PC-3 (cell line): Measurements from ENCODE around the gene CSNK1D. TPM values are rescaled to one million over a fixed set of nuclear protein-coding genes. Genes with fewer than 3 reads are reported as not detected.
"Not testable (repeated sequence)": the region's sequence is repeated elsewhere in the genome, so short reads cannot be mapped to it uniquely, and the experiment has no call there.

Experiments
- ATAC-seq: fragments of 200-7000 bp; cut with Tn5 transposase; 2 replicates; pipeline ENCODE4 v1.9.1; 2020; ENCODE audit warnings: mild to moderate bottlenecking, moderate library complexity
- BruUV-seq: library from RNA; stranded (reverse); fragments of 400-500 nt; replicated peaks from 2 replicates; lab custom pipeline; 2021; lab: Mats Ljungman, UMichigan
- CTCF ChIA-PET: fragments of 300-600 bp; sonication (Branson Sonifier 250); formaldehyde crosslinking; loops from one replicate; lab custom pipeline; 2022; ENCODE audit warnings: antibody characterized with exemption; lab: Charles Lee
- POLR2A ChIA-PET: fragments of 300-600 bp; sonication (Branson Sonifier 250); formaldehyde crosslinking; loops from one replicate; lab custom pipeline; 2022; ENCODE audit warnings: antibody characterized with exemption; ENCODE audit not compliant: unreplicated experiment; lab: Charles Lee
- DNase-seq: peaks from one replicate; pipeline ENCODE4 v3.0.0-alpha.2; 2015
- H2AFZ ChIP-seq: fragments of 300-600 bp; sonication (generic); 2 replicates; pipeline ENCODE4 v1.6.0; 2016; ENCODE audit warnings: antibody characterized with exemption, low read length
- H3F3A ChIP-seq: fragments of 300-600 bp; sonication (generic); one replicate; pipeline ENCODE4 v1.6.0; 2017; ENCODE audit warnings: antibody characterized with exemption, low read length, control low read depth, mild to moderate bottlenecking; ENCODE audit not compliant: unreplicated experiment
- H3K27ac ChIP-seq: fragments of 300-600 bp; sonication (generic); 2 replicates; pipeline ENCODE4 v1.5.1; 2016; ENCODE audit warnings: mild to moderate bottlenecking, low read length
- H3K27me3 ChIP-seq: fragments of 300-600 bp; sonication (generic); 2 replicates; pipeline ENCODE4 v1.6.1; 2016; ENCODE audit warnings: low read length, mixed read lengths
- H3K36me3 ChIP-seq: fragments of 300-600 bp; sonication (generic); 2 replicates; pipeline ENCODE4 v1.6.1; 2016; ENCODE audit warnings: low read depth, mixed run types, low read length, mixed read lengths
- H3K4me1 ChIP-seq: fragments of 300-600 bp; sonication (generic); 2 replicates; pipeline ENCODE4 v1.5.1; 2016; ENCODE audit warnings: low read length; ENCODE audit not compliant: insufficient read depth
- H3K4me2 ChIP-seq: fragments of 300-600 bp; sonication (generic); 2 replicates; pipeline ENCODE4 v1.6.0; 2016; ENCODE audit warnings: low read length
- H3K4me3 ChIP-seq: fragments of 300-600 bp; sonication (generic); 2 replicates; pipeline ENCODE4 v1.5.1; 2016; ENCODE audit warnings: mild to moderate bottlenecking, low read length, mixed read lengths
- H3K79me2 ChIP-seq: fragments of 300-600 bp; sonication (generic); 2 replicates; pipeline ENCODE4 v1.6.1; 2017; ENCODE audit warnings: low read length, mixed read lengths
- H3K9ac ChIP-seq: fragments of 300-600 bp; sonication (generic); 2 replicates; pipeline ENCODE4 v1.6.0; 2016; ENCODE audit warnings: mild to moderate bottlenecking, low read length
- H3K9me2 ChIP-seq: fragments of 300-600 bp; sonication (generic); replicated peaks from 2 replicates; pipeline ENCODE4 v1.6.1; 2016; ENCODE audit warnings: mixed run types, low read length, mixed read lengths
- H3K9me3 ChIP-seq: fragments of 300-600 bp; sonication (generic); 2 replicates; pipeline ENCODE4 v1.6.1; 2016; ENCODE audit warnings: low read length, mixed read lengths
- H4K20me1 ChIP-seq: fragments of 300-600 bp; sonication (generic); 2 replicates; pipeline ENCODE4 v1.6.1; 2016; ENCODE audit warnings: low read length, mixed read lengths
- CTCF ChIP-seq: fragments of 300-600 bp; sonication (generic); conservative IDR thresholded peaks from 2 replicates; pipeline ENCODE4 v1.5.1; 2017; ENCODE audit warnings: antibody characterized with exemption, low read depth, mild to moderate bottlenecking, low read length
- EZH2 ChIP-seq: fragments of 300-600 bp; sonication (generic); IDR thresholded peaks from one replicate; pipeline ENCODE4 v1.6.1; 2017; ENCODE audit warnings: antibody characterized with exemption, mild to moderate bottlenecking, low read length; ENCODE audit not compliant: unreplicated experiment
- EZH2phosphoT487 ChIP-seq: fragments of 300-600 bp; sonication (generic); IDR thresholded peaks from 2 replicates; pipeline ENCODE4 v1.6.1; 2018; ENCODE audit warnings: mild to moderate bottlenecking, antibody characterized with exemption, low read length, borderline replicate concordance
- intact Hi-C: fragments of 100-400 bp; cut with micrococcal nuclease; formaldehyde crosslinking; loops from 2 replicates; pipeline ENCODE4 v1.9.0; 2023
- total RNA-seq: library from RNA; depleted of rRNA; stranded (reverse); fragments of >200 nt; gene quantifications from 2 replicates; pipeline ENCODE4 v1.2.3, GENCODE V29; 2014

Gene CSNK1D
- total RNA-seq, 1 experiment from 2014 or later = 58.6 TPM

- Histone ChIP-seq H3K4me2 (no peak overlapping the region), H3K79me2 (peaks cover 82% of the 10 kb centered on the region), H2AFZ (no peak overlapping the region), H3K27ac (no peak overlapping the region), H3F3A (peaks cover 19% of the 10 kb centered on the region), H3K27me3 (no peaks in the 10 kb centered on the region), H3K9ac (no peak overlapping the region), H3K9me2 (no peaks in the 10 kb centered on the region), H3K9me3 (no peaks in the 10 kb centered on the region), H3K4me3 (no peak overlapping the region), H4K20me1 (peaks cover 44% of the 10 kb centered on the region), H3K36me3 (peaks cover 82% of the 10 kb centered on the region), H3K4me1 (no peaks in the 10 kb centered on the region)
- CTCF ChIA-PET = no interaction called here
- BruUV-seq = no TSS peak
- intact Hi-C loops = no loop called here
- POLR2A ChIA-PET = no interaction called here
- ATAC-seq (no peak), DNase-seq (no peak)
- TF ChIP-seq CTCF = no peak
Measured at GRCh38 chr17:82255402-82255972, 18.0 kb downstream of the CSNK1D start.

GRCh38 chr17:82254746-82255145, 18.8 kb downstream of the CSNK1D start:
- H3K4me2 ChIP-seq, H3K27me3 ChIP-seq, H3K4me3 ChIP-seq, H3K9me3 ChIP-seq, BruUV-seq, intact Hi-C loops, DNase-seq, ATAC-seq, H2AFZ ChIP-seq, H3K9me2 ChIP-seq, H3K9ac ChIP-seq, H3K27ac ChIP-seq, H3K4me1 ChIP-seq, POLR2A ChIA-PET: not testable (repeated sequence)
- CTCF ChIA-PET = interaction anchor here (0.7 kb wide), 1 partner anchor 10 kb away, joined by 6 read pairs; no protein-coding TSS in a partner anchor
- Histone ChIP-seq H4K20me1 (peaks cover 46% of the 10 kb centered on the region), H3K36me3 (peaks cover 83% of the 10 kb centered on the region), H3F3A (peaks cover 19% of the 10 kb centered on the region), H3K79me2 (peaks cover 80% of the 10 kb centered on the region)

- H3K4me2 ChIP-seq, BruUV-seq, intact Hi-C loops, H3K4me3 ChIP-seq, H3K9me3 ChIP-seq, DNase-seq, H3K9me2 ChIP-seq, H3K27ac ChIP-seq, H3K9ac ChIP-seq, H3K27me3 ChIP-seq, H3K4me1 ChIP-seq, H2AFZ ChIP-seq, ATAC-seq: not testable (repeated sequence)
- ChIA-PET POLR2A (interaction anchor here (0.7 kb wide), 1 partner anchor 13 kb away, joined by 3 read pairs; no protein-coding TSS in a partner anchor), CTCF (interaction anchor here (0.7 kb wide), 1 partner anchor 10 kb away, joined by 6 read pairs; no protein-coding TSS in a partner anchor)
- H3K79me2 ChIP-seq = peaks cover 77% of the 10 kb centered on the region
- H3K36me3 ChIP-seq = peaks cover 83% of the 10 kb centered on the region
- H4K20me1 ChIP-seq = peaks cover 45% of the 10 kb centered on the region
- peaks cover 14% of the 10 kb centered on the region for H3F3A ChIP-seq
Measured at GRCh38 chr17:82254096-82254495, 19.4 kb downstream of the CSNK1D start.

GRCh38 chr17:82253179-82253544, 20.3 kb downstream of the CSNK1D start:
- BruUV-seq = no TSS peak
- H3K4me2 ChIP-seq = no peak overlapping the region
- H3F3A ChIP-seq = peaks cover 5% of the 10 kb centered on the region
- ATAC-seq (no peak), DNase-seq (no peak)
- no peaks in the 10 kb centered on the region for H3K9me3 ChIP-seq
- peaks cover 38% of the 10 kb centered on the region for H4K20me1 ChIP-seq
- peaks cover 2% of the 10 kb centered on the region for H3K4me1 ChIP-seq
- ChIA-PET CTCF (no interaction called here), POLR2A (no interaction called here)
- no peak overlapping the region for H3K9ac ChIP-seq
- H3K36me3 ChIP-seq = peaks cover 83% of the 10 kb centered on the region
- peaks cover 68% of the 10 kb centered on the region for H3K79me2 ChIP-seq
- TF ChIP-seq CTCF (no peak), EZH2 (no peak), EZH2phosphoT487 (no peak)
- H2AFZ ChIP-seq = no peak overlapping the region
- intact Hi-C loops = no loop called here
- no peaks in the 10 kb centered on the region for H3K9me2 ChIP-seq
- H3K27me3 ChIP-seq = no peaks in the 10 kb centered on the region
- no peak overlapping the region for H3K27ac ChIP-seq
- no peak overlapping the region for H3K4me3 ChIP-seq
